NCI-H460 (cell line): ENCODE results near the gene ZNF620. TPM values are rescaled to one million over a fixed set of nuclear protein-coding genes. Genes with fewer than 3 reads are reported as not detected.
"Not testable (repeated sequence)": the region's sequence is repeated elsewhere in the genome, so short reads cannot be mapped to it uniquely, and the experiment has no call there.

Source experiments
- DNase-seq: peaks from one replicate; pipeline ENCODE4 v3.0.0-alpha.2; 2016; ENCODE audit warnings: low read depth; ENCODE audit errors: extremely low read depth
- total RNA-seq: library from RNA; depleted of rRNA; stranded (reverse); fragments of >200 nt; shearing (Covaris generic); gene quantifications from 2 replicates; pipeline ENCODE4 v1.2.3, GENCODE V29; 2014

Gene ZNF620
- total RNA-seq, 1 experiment from 2014 or later = 5.1 TPM

- DNase-seq = no peak
These were observed 5.9 kb upstream of the ZNF620 start for GRCh38 chr3:40499952-40500351.

GRCh38 chr3:40502034-40502433 is 3.8 kb upstream of the ZNF620 start:
- no peak for DNase-seq

GRCh38 chr3:40504636-40505430 is 1.0 kb upstream of the ZNF620 start:
- DNase-seq = peak; percentile 57

GRCh38 chr3:40511031-40511718 is 5.3 kb downstream of the ZNF620 start:
- no peak for DNase-seq

- DNase-seq = no peak
These were observed 10.4 kb downstream of the ZNF620 start for GRCh38 chr3:40516201-40516600.

GRCh38 chr3:40518067-40518466 is 12.2 kb downstream of the ZNF620 start:
- no peak for DNase-seq

- no peak for DNase-seq
These were observed 13.0 kb downstream of the ZNF620 start for GRCh38 chr3:40518848-40519247.

- DNase-seq = no peak
These were observed 15.4 kb downstream of the ZNF620 start for GRCh38 chr3:40521254-40521653.

- DNase-seq = no peak
These were observed 17.9 kb downstream of the ZNF620 start for GRCh38 chr3:40523781-40524180.

GRCh38 chr3:40524222-40524567 is 18.4 kb downstream of the ZNF620 start:
- DNase-seq = no peak

GRCh38 chr3:40524568-40525285 is 18.9 kb downstream of the ZNF620 start, which contains the start of gene ZNF621:
TSS of gene ZNF621 (plus strand) at chr3:40524960. CDS start at chr3:40525841, 881 bp downstream.
- DNase-seq = peak; percentile 72

GRCh38 chr3:40528426-40528825 is 22.6 kb downstream of the ZNF620 start:
- no peak for DNase-seq

- no peak for DNase-seq
These were observed 26.4 kb downstream of the ZNF620 start for GRCh38 chr3:40532252-40532651.

GRCh38 chr3:40534283-40534682 is 28.4 kb downstream of the ZNF620 start:
- no peak for DNase-seq

- DNase-seq = no peak
These were observed 41.0 kb downstream of the ZNF620 start for GRCh38 chr3:40546816-40547215.

- DNase-seq = no peak
These were observed 44.3 kb downstream of the ZNF620 start for GRCh38 chr3:40550167-40550566.

GRCh38 chr3:40557575-40558161 is 51.8 kb downstream of the ZNF620 start:
- no peak for DNase-seq

GRCh38 chr3:40562482-40562881 is 56.6 kb downstream of the ZNF620 start:
- DNase-seq = not testable (repeated sequence)

- not testable (repeated sequence) for DNase-seq
These were observed 59.8 kb downstream of the ZNF620 start for GRCh38 chr3:40565629-40566028.

- no peak for DNase-seq
These were observed 60.9 kb downstream of the ZNF620 start for GRCh38 chr3:40566694-40567093.
